Measurements from ENCODE around the gene CCDC51. TPM values are rescaled to one million over a fixed set of nuclear protein-coding genes. Genes with fewer than 3 reads are reported as not detected.

CCDC51 gene
- total and polyA plus RNA-seq, 2 of the 13 experiments (the other 11 are each of a cell fraction or from before 2014, with no cell fraction given): 18.1 to 29.4 TPM

DNA sequence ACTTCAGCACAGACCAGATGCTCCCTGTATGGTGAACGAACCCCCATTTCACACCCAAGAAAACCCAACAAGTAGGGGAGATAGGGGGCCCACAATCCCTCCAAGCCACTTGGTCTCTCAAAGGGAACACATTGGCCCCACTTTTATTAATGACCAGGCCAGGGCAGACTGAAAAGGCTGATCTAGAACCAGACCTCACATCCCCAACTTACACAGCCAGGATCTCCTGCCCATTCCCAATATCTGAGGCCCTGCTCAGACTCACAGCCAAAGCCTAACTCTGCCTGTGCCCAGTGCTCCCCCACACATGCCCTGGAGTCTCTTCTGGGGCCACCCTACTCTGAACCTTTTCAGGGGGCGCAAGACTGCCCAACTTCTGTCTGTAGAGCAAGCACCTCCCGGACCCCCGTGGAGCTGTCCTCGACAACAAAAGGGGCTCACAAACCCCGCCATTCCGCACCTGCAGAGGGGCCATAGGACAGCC, 11.8 kb downstream of the CCDC51 start:
- H3K27ac ChIP-seq (ENCODE audit: extremely low read length, insufficient read depth, low read length): peak overlapping the region; percentile 99
- peaks cover 56% of the 10 kb centered on the region for H3K79me2 ChIP-seq (ENCODE audit: insufficient read depth, low read length)
- BruUV-seq (replicated peaks): no TSS peak
- intact Hi-C loops (cut with micrococcal nuclease; ENCODE audit: unreplicated experiment): no loop called here
- no peaks in the 10 kb centered on the region for H3K9me3 ChIP-seq (ENCODE audit: low read length)
- in situ Hi-C loops (cut with HindIII; ENCODE audit: extremely low pct_ligation_motif_present, low pct_unique_long_range_greater_than_20kb): no loop called here
- no peak for ATAC-seq
- H3K4me1 ChIP-seq (ENCODE audit: insufficient read depth, low read length): peaks cover 83% of the 10 kb centered on the region
- peak overlapping the region; percentile 100 for H3K4me2 ChIP-seq (ENCODE audit: low read depth, low read length)
- H2AFZ ChIP-seq (ENCODE audit: low read length): no peak overlapping the region
- H4K20me1 ChIP-seq (ENCODE audit: insufficient read depth, low read length): peaks cover 52% of the 10 kb centered on the region
- POLR2A ChIA-PET: interaction anchor here (0.5 to 9.0 kb wide), 15 partner anchors 8 to 194 kb away, joined by 3 to 130 read pairs (median 7); partner anchors contain the start of genes ATRIP, CCDC51, PFKFB4 and TMA7
- peak overlapping the region; percentile 96 for H3K9ac ChIP-seq (ENCODE audit: insufficient read depth, low read depth, low read length)
- peak overlapping the region; percentile 79 to 93 (median 86) for H3K4me3 ChIP-seq (replicated peaks in 1 of 3; ENCODE audit: insufficient read depth in 1 of 3, low read depth in 2 of 3, low read length in 3 of 3)
- H3K27me3 ChIP-seq (ENCODE audit: control insufficient read depth in 1 of 2, insufficient read depth in 2 of 2, low read length in 2 of 2): no peaks in the 10 kb centered on the region
- peaks cover 14 to 26% of the 10 kb centered on the region in 2 experiments for H3K36me3 ChIP-seq (replicated peaks in 1 of 2; ENCODE audit: control insufficient read depth in 1 of 2, insufficient read depth in 2 of 2, low read length in 2 of 2)
- 0% methylated on average over 2 of the region's 7 CpGs for WGBS (ENCODE audit: low lambda C conversion rate)
- FAIRE-seq: no peak
- CTCF ChIA-PET (ENCODE audit: low intra/inter-chr PET ratio, low total read pairs): interaction anchor here (3.1 kb wide), 1 partner anchor 8 kb away, joined by 14 read pairs; no protein-coding TSS in a partner anchor
- no peak for DNase-seq (ENCODE audit: low spot score)
- TF ChIP-seq ZMYM2 (CRISPR knock-in tag; IDR thresholded peaks at IDR 0.05) (no peak), ZNF713 (CRISPR knock-in tag; IDR thresholded peaks at IDR 0.05) (0 out of 2 replicates have a peak, but pooled peaks have one; percentile 48), KDM5A (IDR thresholded peaks at IDR 0.05; ENCODE audit: borderline replicate concordance, low read length) (0 out of 2 replicates have a peak, but pooled peaks have one; percentile 12), SSRP1 (CRISPR knock-in tag; IDR thresholded peaks at IDR 0.05) (0 out of 2 replicates have a peak, but pooled peaks have one; percentile 47), SRSF4 (IDR thresholded peaks at IDR 0.05; ENCODE audit: low read depth, low read length, poor library complexity, severe bottlenecking) (no peak), ATF7 (IDR thresholded peaks at IDR 0.05) (no peak), ATF7 (CRISPR knock-in tag; IDR thresholded peaks at IDR 0.05) (no peak), SRY (CRISPR knock-in tag; IDR thresholded peaks at IDR 0.05) (0 out of 2 replicates have a peak, but pooled peaks have one; percentile 64), ZNF577 (CRISPR knock-in tag; IDR thresholded peaks at IDR 0.05; ENCODE audit: borderline replicate concordance, low read depth) (no peak), ZNF431 (CRISPR knock-in tag; IDR thresholded peaks at IDR 0.05; ENCODE audit: borderline replicate concordance, low read depth) (0 out of 2 replicates have a peak, but pooled peaks have one; percentile 3), ZNF644 (CRISPR knock-in tag; IDR thresholded peaks at IDR 0.05; ENCODE audit: low read depth) (no peak), ZNF263 (CRISPR knock-in tag; IDR thresholded peaks at IDR 0.05) (peak; percentile 55; the same call in 1 of the 2 replicates), ZBTB38 (CRISPR knock-in tag; IDR thresholded peaks at IDR 0.05) (0 out of 2 replicates have a peak, but pooled peaks have one; percentile 10), RAD21 (CRISPR knock-in tag; IDR thresholded peaks at IDR 0.05) (peak; percentile 43; the same call in 1 of the 2 replicates)
- TF ChIP-seq, protein P1, sequence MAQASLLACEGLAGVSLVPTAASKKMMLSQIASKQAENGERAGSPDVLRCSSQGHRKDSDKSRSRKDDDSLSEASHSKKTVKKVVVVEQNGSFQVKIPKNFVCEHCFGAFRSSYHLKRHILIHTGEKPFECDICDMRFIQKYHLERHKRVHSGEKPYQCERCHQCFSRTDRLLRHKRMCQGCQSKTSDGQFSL (CRISPR knock-in tag; IDR thresholded peaks at IDR 0.05): peak; percentile 14; the same call in 1 of the 2 replicates
- TF ChIP-seq, protein P2, sequence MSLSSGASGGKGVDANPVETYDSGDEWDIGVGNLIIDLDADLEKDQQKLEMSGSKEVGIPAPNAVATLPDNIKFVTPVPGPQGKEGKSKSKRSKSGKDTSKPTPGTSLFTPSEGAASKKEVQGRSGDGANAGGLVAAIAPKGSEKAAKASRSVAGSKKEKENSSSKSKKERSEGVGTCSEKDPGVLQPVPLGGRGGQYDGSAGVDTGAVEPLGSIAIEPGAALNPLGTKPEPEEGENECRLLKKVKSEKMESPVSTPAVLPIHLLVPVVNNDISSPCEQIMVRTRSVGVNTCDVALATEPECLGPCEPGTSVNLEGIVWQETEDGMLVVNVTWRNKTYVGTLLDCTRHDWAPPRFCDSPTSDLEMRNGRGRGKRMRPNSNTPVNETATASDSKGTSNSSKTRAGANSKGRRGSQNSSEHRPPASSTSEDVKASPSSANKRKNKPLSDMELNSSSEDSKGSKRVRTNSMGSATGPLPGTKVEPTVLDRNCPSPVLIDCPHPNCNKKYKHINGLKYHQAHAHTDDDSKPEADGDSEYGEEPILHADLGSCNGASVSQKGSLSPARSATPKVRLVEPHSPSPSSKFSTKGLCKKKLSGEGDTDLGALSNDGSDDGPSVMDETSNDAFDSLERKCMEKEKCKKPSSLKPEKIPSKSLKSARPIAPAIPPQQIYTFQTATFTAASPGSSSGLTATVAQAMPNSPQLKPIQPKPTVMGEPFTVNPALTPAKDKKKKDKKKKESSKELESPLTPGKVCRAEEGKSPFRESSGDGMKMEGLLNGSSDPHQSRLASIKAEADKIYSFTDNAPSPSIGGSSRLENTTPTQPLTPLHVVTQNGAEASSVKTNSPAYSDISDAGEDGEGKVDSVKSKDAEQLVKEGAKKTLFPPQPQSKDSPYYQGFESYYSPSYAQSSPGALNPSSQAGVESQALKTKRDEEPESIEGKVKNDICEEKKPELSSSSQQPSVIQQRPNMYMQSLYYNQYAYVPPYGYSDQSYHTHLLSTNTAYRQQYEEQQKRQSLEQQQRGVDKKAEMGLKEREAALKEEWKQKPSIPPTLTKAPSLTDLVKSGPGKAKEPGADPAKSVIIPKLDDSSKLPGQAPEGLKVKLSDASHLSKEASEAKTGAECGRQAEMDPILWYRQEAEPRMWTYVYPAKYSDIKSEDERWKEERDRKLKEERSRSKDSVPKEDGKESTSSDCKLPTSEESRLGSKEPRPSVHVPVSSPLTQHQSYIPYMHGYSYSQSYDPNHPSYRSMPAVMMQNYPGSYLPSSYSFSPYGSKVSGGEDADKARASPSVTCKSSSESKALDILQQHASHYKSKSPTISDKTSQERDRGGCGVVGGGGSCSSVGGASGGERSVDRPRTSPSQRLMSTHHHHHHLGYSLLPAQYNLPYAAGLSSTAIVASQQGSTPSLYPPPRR (CRISPR knock-in tag; IDR thresholded peaks at IDR 0.05; ENCODE audit: borderline replicate concordance): no peak

Measured in HepG2 (cell line).